Ovary (tissue), 9 donors: ENCODE results near the gene ABCC4. TPM values are rescaled to one million over a fixed set of nuclear protein-coding genes. Genes with fewer than 3 reads are reported as not detected.

Experiments used
- DNase-seq, 5 donors: peaks; one replicate each; pipeline ENCODE4 v3.0.0-alpha.2; 2019 to 2020
- H3K27ac ChIP-seq, 2 donors: fragments of 200-600 bp; one replicate each; pipeline versions ENCODE4 v1.5.1 to v1.8.0; 2019 to 2022
- H3K27me3 ChIP-seq: fragments of 200-600 bp; one replicate; pipeline ENCODE4 v1.8.0; 2022
- H3K36me3 ChIP-seq: fragments of 200-600 bp; sonication (generic); one replicate; pipeline ENCODE4 v1.5.1; 2019
- H3K4me1 ChIP-seq: one replicate; pipeline ENCODE4 v1.8.1; 2013; ENCODE audit warnings: mild to moderate bottlenecking, moderate library complexity; ENCODE audit not compliant: insufficient read depth
- H3K4me3 ChIP-seq: fragments of 200-600 bp; sonication (generic); one replicate; pipeline ENCODE4 v1.5.1; 2017
- H3K9me3 ChIP-seq, 2 donors: fragments of 200-600 bp in 1 of 2; sonication (generic) in 1 of 2; one replicate each; pipeline versions ENCODE4 v1.5.1 to v1.8.1; 2013 to 2019; ENCODE audit warnings: mild to moderate bottlenecking in 1 of 2, moderate library complexity in 1 of 2
- CTCF ChIP-seq, 3 donors: fragments of 450-650 bp in 2 of 3; fragments of 200-600 bp in 1 of 3; IDR thresholded peaks; one replicate each; pipeline versions ENCODE4 v1.5.1 to v1.8.0; 2016 to 2022; ENCODE audit warnings: antibody characterized with exemption in 3 of 3, mild to moderate bottlenecking in 1 of 3
- EP300 ChIP-seq: sonication (generic); formaldehyde crosslinking; IDR thresholded peaks from one replicate; pipeline ENCODE4 v1.6.1; 2017; ENCODE audit warnings: antibody characterized with exemption
- POLR2A ChIP-seq: fragments of 450-650 bp; IDR thresholded peaks from one replicate; pipeline ENCODE4 v1.6.1; 2017; ENCODE audit warnings: antibody characterized with exemption, mild to moderate bottlenecking, moderate library complexity
- WGBS, 3 donors: extraction: QIAGEN DNeasy Blood & Tissue Kit in 1 of 3; methylation state at CpG; one replicate each; pipeline versions ENCODE4 v1.1.5 to v1.1.7; 2013 to 2017; 5-methylcytosine and 5-hydroxymethylcytosine counted together
- intact Hi-C, 4 donors: fragments of 100-400 bp; cut with DNase I; formaldehyde crosslinking; loops; one replicate each; pipeline versions ENCODE4 v1.11.0 to v1.15.1; 2022 to 2023
- polyA plus RNA-seq, 2 donors: library from polyadenylated mRNA; stranded (reverse); fragments of 200-250 nt in 1 of 2; fragments of 350-450 nt in 1 of 2; fragmentation: Illumina TruSeq in 1 of 2; extraction: RNeasy Lipid Tissue Mini Kit (QIAGEN cat#74804) in 1 of 2; gene quantifications; one replicate each; pipeline ENCODE4 v1.2.3, GENCODE V29; 2013 to 2014
- total RNA-seq, 7 donors: library from RNA; depleted of rRNA in 2 of 7; stranded (reverse); fragments of >200 nt in 2 of 7; fragmentation: NEBNext Ultra II Directional in 3 of 7; extraction: Animal tissue kit (Norgen Biotek cat#: 25700) in 3 of 7; gene quantifications; one replicate each; pipeline versions ENCODE4 v1.1.0 to v1.2.4, GENCODE V29; 2016 to 2023
- donor health status: DM: no; HTN: no; CAD: no; lungs with moderate emphysema.
- donor health status: DM: no; HTN: no; CAD: no.
- donor health status: Bipolar disorder and iron deficiency.
- donor health status: DM: yes; HTN: yes; CAD: no.
- donor health status: DM: no; HTN: no; CAD: no.
- donor health status: DM: yes; HTN: yes; CAD: no.

ABCC4 gene
- total and polyA plus RNA-seq, 9 donors, result 6.1 to 28.5 (median 11.5) TPM

- H3K27me3 ChIP-seq, result no peaks in the 10 kb centered on the region
- intact Hi-C loops, result no loop called here
- H3K9me3 ChIP-seq, result no peaks in the 10 kb centered on the region
- no peak overlapping the region for H3K4me3 ChIP-seq
- no peaks in the 10 kb centered on the region for H3K4me1 ChIP-seq
- WGBS, 3 donors, result 55 to 71% (median 61%) methylated on average over 1 of the region's 1 CpG
- no peak for TF ChIP-seq POLR2A
- TF ChIP-seq CTCF (IDR thresholded peaks at IDR 0.05), result no peak
- no peak for TF ChIP-seq EP300
- H3K27ac ChIP-seq, result no peak overlapping the region
- DNase-seq, result no peak
- H3K36me3 ChIP-seq, result no peaks in the 10 kb centered on the region
Observed at GRCh38 chr13:95106562-95106961, 194.7 kb downstream of the ABCC4 start.

- DNase-seq, result no peak
- Histone ChIP-seq H3K9me3 (no peaks in the 10 kb centered on the region), H3K4me1 (no peaks in the 10 kb centered on the region), H3K27me3 (no peaks in the 10 kb centered on the region), H3K4me3 (no peak overlapping the region), H3K27ac (no peak overlapping the region), H3K36me3 (no peaks in the 10 kb centered on the region)
- 82 to 84% (median 83%) methylated on average over 7 of the region's 7 CpGs for WGBS, 3 donors
- intact Hi-C loops, result no loop called here
- TF ChIP-seq POLR2A (no peak), CTCF (IDR thresholded peaks at IDR 0.05) (no peak), EP300 (no peak)
Observed at GRCh38 chr13:95100525-95101433, 200.5 kb downstream of the ABCC4 start.

GRCh38 chr13:95099541-95099940 lies 201.7 kb downstream of the ABCC4 start:
- intact Hi-C loops, result no loop called here
- no peaks in the 10 kb centered on the region for H3K4me1 ChIP-seq
- no peak for DNase-seq
- no peaks in the 10 kb centered on the region for H3K9me3 ChIP-seq
- no peaks in the 10 kb centered on the region for H3K27me3 ChIP-seq
- no peaks in the 10 kb centered on the region for H3K36me3 ChIP-seq
- H3K4me3 ChIP-seq, result no peak overlapping the region
- WGBS, 3 donors, result 94 to 99% (median 98%) methylated on average over 6 of the region's 6 CpGs
- H3K27ac ChIP-seq, result no peak overlapping the region
- no peak for TF ChIP-seq CTCF (IDR thresholded peaks at IDR 0.05)

- Histone ChIP-seq H3K9me3 (no peaks in the 10 kb centered on the region), H3K27ac (no peak overlapping the region), H3K4me3 (no peak overlapping the region), H3K4me1 (no peaks in the 10 kb centered on the region), H3K27me3 (no peaks in the 10 kb centered on the region), H3K36me3 (no peaks in the 10 kb centered on the region)
- 93 to 96% (median 95%) methylated on average over 2 of the region's 2 CpGs for WGBS, 3 donors
- intact Hi-C loops, result no loop called here
- no peak for TF ChIP-seq EP300
- no peak for TF ChIP-seq CTCF (IDR thresholded peaks at IDR 0.05)
- no peak for TF ChIP-seq POLR2A
- DNase-seq, result no peak
Observed at GRCh38 chr13:95098916-95099315, 202.3 kb downstream of the ABCC4 start.
